H9 (cell line): ENCODE results near the gene KIF13A. TPM values are rescaled to one million over a fixed set of nuclear protein-coding genes. Genes with fewer than 3 reads are reported as not detected.

ENCODE experiments used
- DNase-seq: peaks from one replicate; pipeline ENCODE4 v3.0.0-alpha.2; 2017
- H2AFZ ChIP-seq: one replicate; pipeline ENCODE4 v1.6.1; 2013; ENCODE audit warnings: mild to moderate bottlenecking, low read length, control low read depth, moderate library complexity
- H2AK5ac ChIP-seq: 2 replicates; pipeline ENCODE4 v1.6.1; 2013; ENCODE audit warnings: low read length, control low read depth, mixed read lengths; ENCODE audit not compliant: insufficient read length
- H2BK120ac ChIP-seq: one replicate; pipeline ENCODE4 v1.6.1; 2013; ENCODE audit warnings: low read depth, mild to moderate bottlenecking, low read length, control low read depth, inconsistent platforms; ENCODE audit not compliant: poor library complexity, severe bottlenecking
- H2BK12ac ChIP-seq: 2 replicates; pipeline ENCODE4 v1.6.1; 2013; ENCODE audit warnings: low read length, control low read depth, mixed read lengths, low read depth; ENCODE audit not compliant: insufficient read length
- H2BK15ac ChIP-seq: 2 replicates; pipeline ENCODE4 v1.6.1; 2013; ENCODE audit warnings: low read depth, low read length, control low read depth
- H2BK20ac ChIP-seq: one replicate; pipeline ENCODE4 v1.6.1; 2013; ENCODE audit warnings: low read depth, mild to moderate bottlenecking, low read length, control low read depth, inconsistent platforms; ENCODE audit not compliant: poor library complexity, severe bottlenecking
- H2BK5ac ChIP-seq: 2 replicates; pipeline ENCODE4 v1.6.1; 2013; ENCODE audit warnings: low read length, control low read depth, mixed read lengths; ENCODE audit not compliant: insufficient read length
- H3K14ac ChIP-seq: 2 replicates; pipeline ENCODE4 v1.6.1; 2013; ENCODE audit warnings: low read length, control low read depth; ENCODE audit not compliant: insufficient read depth
- H3K18ac ChIP-seq: 2 replicates; pipeline ENCODE4 v1.6.1; 2013; ENCODE audit warnings: low read depth, mild to moderate bottlenecking, mixed read lengths, low read length, control low read depth; ENCODE audit not compliant: insufficient read length
- H3K23ac ChIP-seq: 2 replicates; pipeline ENCODE4 v1.6.1; 2013; ENCODE audit warnings: low read length, control low read depth, mixed read lengths, low read depth; ENCODE audit not compliant: insufficient read length
- H3K23me2 ChIP-seq: 2 replicates; pipeline ENCODE4 v1.6.1; 2013; ENCODE audit warnings: low read depth, mild to moderate bottlenecking, mixed read lengths, low read length, control low read depth; ENCODE audit not compliant: insufficient read length, poor library complexity, severe bottlenecking
- H3K27ac ChIP-seq: 2 replicates; pipeline ENCODE4 v1.5.1; 2013; ENCODE audit warnings: low read length, control low read depth, mixed read lengths, low read depth; ENCODE audit not compliant: insufficient read length
- H3K27me3 ChIP-seq: 2 replicates; pipeline ENCODE4 v1.6.1; 2013; ENCODE audit warnings: low read length, control low read depth, inconsistent platforms; ENCODE audit not compliant: insufficient read depth
- H3K4ac ChIP-seq: 2 replicates; pipeline ENCODE4 v1.6.1; 2013; ENCODE audit warnings: low read depth, mild to moderate bottlenecking, control low read depth, inconsistent platforms, low read length, moderate library complexity
- H3K4me1 ChIP-seq: 2 replicates; pipeline ENCODE4 v1.6.1; 2013; ENCODE audit warnings: low read length, control low read depth, inconsistent platforms; ENCODE audit not compliant: insufficient read depth
- H3K4me2 ChIP-seq: 2 replicates; pipeline ENCODE4 v1.6.1; 2013; ENCODE audit warnings: low read length, control low read depth, mixed read lengths; ENCODE audit not compliant: insufficient read length, insufficient read depth
- H3K56ac ChIP-seq: 2 replicates; pipeline ENCODE4 v1.6.1; 2013; ENCODE audit warnings: low read depth, mild to moderate bottlenecking, mixed read lengths, low read length, control low read depth; ENCODE audit not compliant: insufficient read length
- H3K79me1 ChIP-seq: 2 replicates; pipeline ENCODE4 v1.6.1; 2013; ENCODE audit warnings: low read depth, mild to moderate bottlenecking, moderate library complexity, low read length, control low read depth, inconsistent platforms; ENCODE audit not compliant: insufficient read depth, poor library complexity, severe bottlenecking
- H3K79me2 ChIP-seq: 2 replicates; pipeline ENCODE4 v1.6.1; 2013; ENCODE audit warnings: low read length, control low read depth, inconsistent platforms; ENCODE audit not compliant: insufficient read depth
- H3K9ac ChIP-seq: 2 replicates; pipeline ENCODE4 v1.6.1; 2013; ENCODE audit warnings: low read length, control low read depth, mixed read lengths; ENCODE audit not compliant: insufficient read length; ENCODE audit errors: extremely low read depth
- H3K9me3 ChIP-seq: one replicate; pipeline ENCODE4 v1.6.1; 2013; ENCODE audit warnings: low read depth, low read length, inconsistent platforms; ENCODE audit not compliant: control insufficient read depth
- H3T11ph ChIP-seq: one replicate; pipeline ENCODE4 v1.6.1; 2013; ENCODE audit warnings: mild to moderate bottlenecking, low read length, control low read depth, inconsistent platforms
- H4K20me1 ChIP-seq: one replicate; pipeline ENCODE4 v1.6.1; 2013; ENCODE audit not compliant: control insufficient read depth, insufficient read length, insufficient read depth
- H4K5ac ChIP-seq: 2 replicates; pipeline ENCODE4 v1.6.1; 2013; ENCODE audit warnings: low read depth, mild to moderate bottlenecking, mixed read lengths, low read length, control low read depth; ENCODE audit not compliant: insufficient read length
- H4K8ac ChIP-seq: replicated peaks from 2 replicates; pipeline ENCODE4 v1.6.1; 2013; ENCODE audit warnings: low read length, control low read depth, mixed read lengths, low read depth; ENCODE audit not compliant: insufficient read length
- H4K91ac ChIP-seq: 2 replicates; pipeline ENCODE4 v1.6.1; 2013; ENCODE audit warnings: low read depth, mild to moderate bottlenecking, moderate library complexity, mixed read lengths, low read length, control low read depth; ENCODE audit not compliant: insufficient read length
- H3K27ac Mint-ChIP-seq, 3 experiments: 2 replicates in 2 of 3; 3 replicates in 1 of 3; pipeline ENCODE4 v1.8.0; 2020 to 2021; ENCODE audit warnings: mixed read lengths in 3 of 3, mild to moderate bottlenecking in 1 of 3, moderate library complexity in 1 of 3
- H3K27me3 Mint-ChIP-seq: 2 replicates; pipeline ENCODE4 v1.8.0; 2021; ENCODE audit warnings: low read depth, mild to moderate bottlenecking, moderate library complexity, mixed read lengths
- H3K36me3 Mint-ChIP-seq, 3 experiments: 2 replicates in 2 of 3; 3 replicates in 1 of 3; pipeline ENCODE4 v1.8.0; 2020 to 2021; ENCODE audit warnings: low read depth in 3 of 3, mixed read lengths in 3 of 3; ENCODE audit not compliant: insufficient read depth in 1 of 3
- H3K4me1 Mint-ChIP-seq, 2 experiments: 2 replicates each; pipeline ENCODE4 v1.8.0; 2020; ENCODE audit warnings: mixed read lengths in 2 of 2
- H3K4me3 Mint-ChIP-seq, 2 experiments: 2 replicates in 1 of 2; 3 replicates in 1 of 2; pipeline ENCODE4 v1.8.0; 2020 to 2021; ENCODE audit warnings: mild to moderate bottlenecking in 2 of 2, mixed read lengths in 2 of 2, moderate library complexity in 1 of 2
- H3K9me3 Mint-ChIP-seq, 2 experiments: 2 replicates in 1 of 2; 3 replicates in 1 of 2; pipeline ENCODE4 v1.8.0; 2020; ENCODE audit warnings: mild to moderate bottlenecking in 2 of 2, mixed read lengths in 2 of 2, moderate library complexity in 1 of 2
- CTCF ChIP-seq: fragments of 200-600 bp; sonication (generic); conservative IDR thresholded peaks from 3 replicates; pipeline ENCODE4 v1.8.0; 2021; ENCODE audit warnings: antibody characterized with exemption, mild to moderate bottlenecking
- WGBS: extraction: QIAGEN DNeasy Blood & Tissue Kit; methylation state at CpG from one replicate; pipeline ENCODE4 v1.1.7; 2013; ENCODE audit warnings: missing lambda C conversion rate, low lambda C conversion rate, mixed read lengths; ENCODE audit not compliant: insufficient read length; ENCODE audit errors: extremely low coverage; 5-methylcytosine and 5-hydroxymethylcytosine counted together
- total RNA-seq: library from RNA; stranded (reverse); gene quantifications from 2 replicates; pipeline ENCODE4 v1.2.1, GENCODE V29; 2021

Gene KIF13A
- total RNA-seq, 1 experiment from 2014 or later, result 38.2 TPM

- Histone ChIP-seq H3K14ac (no peak overlapping the region), H4K20me1 (no peaks in the 10 kb centered on the region), H3T11ph (no peak overlapping the region), H3K79me1 (no peaks in the 10 kb centered on the region), H3K27me3 (no peaks in the 10 kb centered on the region; the same call in 1 of the 2 replicates), H3K27ac (no peak overlapping the region), H3K18ac (no peak overlapping the region), H2AFZ (no peak overlapping the region), H3K9ac (no peak overlapping the region), H3K4me2 (no peak overlapping the region), H3K4ac (no peak overlapping the region), H4K8ac (no peak overlapping the region), H4K5ac (no peak overlapping the region), H2AK5ac (no peak overlapping the region), H2BK5ac (no peak overlapping the region), H3K56ac (no peak overlapping the region), H2BK15ac (no peak overlapping the region), H3K79me2 (no peaks in the 10 kb centered on the region), H2BK12ac (no peak overlapping the region), H3K9me3 (no peaks in the 10 kb centered on the region), H3K23me2 (no peaks in the 10 kb centered on the region), H3K4me1 (no peaks in the 10 kb centered on the region), H3K23ac (no peak overlapping the region), H2BK120ac (no peak overlapping the region), H2BK20ac (no peak overlapping the region), H4K91ac (no peak overlapping the region)
- no peak for DNase-seq
- H3K9me3 Mint-ChIP-seq, result no peaks in the 10 kb centered on the region
- TF ChIP-seq CTCF, result no peak
- H3K36me3 Mint-ChIP-seq, result no peaks in the 10 kb centered on the region
- H3K4me3 Mint-ChIP-seq, result no peak overlapping the region
- WGBS, result no CpG with 5 or more reads among the region's 2 CpGs
- no peaks in the 10 kb centered on the region for H3K4me1 Mint-ChIP-seq
- H3K27ac Mint-ChIP-seq, result peak overlapping the region in 1 of 3 experiments; percentile 19; a peak in 1 of 7 replicates
- H3K27me3 Mint-ChIP-seq, result no peaks in the 10 kb centered on the region
Measured at GRCh38 chr6:17883665-17884497, 103.6 kb downstream of the KIF13A start.
